ENCODE data around the gene MAJIN.

The MAJIN gene

GRCh38 chr11:64967375-64967774 lies 4.5 kb downstream of the MAJIN start:
- Histone ChIP-seq H3K36me3 (replicated peaks in 1 of 2; ENCODE audit: control insufficient read depth in 2 of 2, insufficient read depth in 2 of 2, low read length in 2 of 2) (no peaks in the 10 kb centered on the region), H4K91ac (ENCODE audit: low read depth, low read length, poor library complexity) (no peak overlapping the region), H2AK5ac (ENCODE audit: low read depth, low read length) (no peak overlapping the region), H4K8ac (ENCODE audit: low read depth, low read length) (no peak overlapping the region), H3K79me1 (ENCODE audit: low read depth, low read length) (no peaks in the 10 kb centered on the region), H2AFZ (ENCODE audit: low read length) (no peak overlapping the region), H3K27ac (replicated peaks; ENCODE audit: low read length) (no peak overlapping the region), H2BK12ac (ENCODE audit: low read length) (no peak overlapping the region), H3K4me3 (ENCODE audit: low read length in 2 of 2) (no peak overlapping the region), H2BK5ac (ENCODE audit: low read length) (no peak overlapping the region), H3K18ac (ENCODE audit: low read length) (no peak overlapping the region), H2BK120ac (ENCODE audit: low read depth, low read length) (no peak overlapping the region), H3K27me3 (ENCODE audit: control insufficient read depth in 3 of 3, insufficient read depth in 3 of 3, low read depth in 1 of 3, low read length in 3 of 3) (peaks cover 0 to 6% (median 5%) of the 10 kb centered on the region in 3 experiments), H3K23ac (ENCODE audit: low read depth, low read length, poor library complexity) (no peak overlapping the region), H3K14ac (ENCODE audit: low read length) (no peak overlapping the region), H3K9me3 (replicated peaks in 1 of 2; ENCODE audit: control insufficient read depth in 2 of 2, insufficient read depth in 1 of 2, low read depth in 1 of 2, low read length in 2 of 2) (peaks cover 0 to 4% of the 10 kb centered on the region in 2 donors), H3K4ac (ENCODE audit: low read length) (no peak overlapping the region), H2BK15ac (ENCODE audit: low read length) (no peak overlapping the region), H3K4me2 (ENCODE audit: insufficient read depth, low read length, poor library complexity, severe bottlenecking) (no peak overlapping the region), H3K4me1 (ENCODE audit: control insufficient read depth in 2 of 2, insufficient read depth in 1 of 2, low read depth in 1 of 2, low read length in 2 of 2) (no peaks in the 10 kb centered on the region), H3K9ac (ENCODE audit: low read depth, low read length, poor library complexity) (no peak overlapping the region)
- no peak for DNase-seq (ENCODE audit: low spot score)
- no CpG with 5 or more reads among the region's 3 CpGs for WGBS, 2 donors (ENCODE audit: extremely low coverage in 2 of 2, insufficient read length in 2 of 2, insufficient replicate concordance in 1 of 2)

DNA sequence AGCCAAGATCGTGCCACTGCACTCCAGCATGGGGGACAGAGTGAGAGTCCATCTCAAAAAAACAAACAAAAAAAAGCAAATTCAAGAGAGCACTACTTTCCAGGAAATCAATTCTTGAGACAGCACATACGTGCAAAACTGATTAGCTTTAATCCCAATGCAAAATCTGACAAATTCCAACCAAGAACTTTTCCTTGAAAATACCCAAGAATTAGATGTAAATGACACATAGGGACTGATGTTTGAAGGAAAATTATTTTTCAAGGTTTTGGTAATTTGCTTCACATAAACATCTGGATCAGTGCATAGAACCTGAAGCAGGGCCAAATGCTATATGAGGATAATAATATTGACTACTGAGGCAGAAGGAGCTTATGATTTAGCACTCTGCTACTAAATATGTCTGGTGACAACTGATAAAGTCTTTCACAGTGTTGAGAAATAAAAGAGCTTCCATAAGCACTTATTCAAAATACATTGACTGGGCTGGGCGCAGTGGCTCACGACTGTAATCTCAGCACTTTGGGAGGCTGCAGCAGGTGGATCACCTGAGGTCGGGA lies 8.8 kb downstream of the MAJIN start:
- DNase-seq (ENCODE audit: low spot score), result no peak
- WGBS, 2 donors (ENCODE audit: extremely low coverage in 2 of 2, insufficient read length in 2 of 2, insufficient replicate concordance in 1 of 2), result no CpG with 5 or more reads among the region's 5 CpGs
- Histone ChIP-seq H2BK15ac (ENCODE audit: low read length) (no peak overlapping the region), H2BK5ac (ENCODE audit: low read length) (no peak overlapping the region), H4K91ac (ENCODE audit: low read depth, low read length, poor library complexity) (no peak overlapping the region), H4K8ac (ENCODE audit: low read depth, low read length) (no peak overlapping the region), H2AK5ac (ENCODE audit: low read depth, low read length) (no peak overlapping the region), H2AFZ (ENCODE audit: low read length) (no peak overlapping the region), H3K23ac (ENCODE audit: low read depth, low read length, poor library complexity) (no peak overlapping the region), H3K9ac (ENCODE audit: low read depth, low read length, poor library complexity) (no peak overlapping the region), H3K36me3 (replicated peaks in 1 of 2; ENCODE audit: control insufficient read depth in 2 of 2, insufficient read depth in 2 of 2, low read length in 2 of 2) (no peaks in the 10 kb centered on the region), H3K9me3 (replicated peaks in 1 of 2; ENCODE audit: control insufficient read depth in 2 of 2, insufficient read depth in 1 of 2, low read depth in 1 of 2, low read length in 2 of 2) (no peaks in the 10 kb centered on the region), H3K18ac (ENCODE audit: low read length) (no peak overlapping the region), H3K79me1 (ENCODE audit: low read depth, low read length) (no peaks in the 10 kb centered on the region), H3K27me3 (ENCODE audit: control insufficient read depth in 3 of 3, insufficient read depth in 3 of 3, low read depth in 1 of 3, low read length in 3 of 3) (no peaks in the 10 kb centered on the region), H3K14ac (ENCODE audit: low read length) (no peak overlapping the region), H3K4me2 (ENCODE audit: insufficient read depth, low read length, poor library complexity, severe bottlenecking) (no peak overlapping the region), H3K4me1 (ENCODE audit: control insufficient read depth in 2 of 2, insufficient read depth in 1 of 2, low read depth in 1 of 2, low read length in 2 of 2) (no peaks in the 10 kb centered on the region), H2BK120ac (ENCODE audit: low read depth, low read length) (no peak overlapping the region), H3K27ac (replicated peaks; ENCODE audit: low read length) (no peak overlapping the region), H3K4ac (ENCODE audit: low read length) (no peak overlapping the region), H3K4me3 (ENCODE audit: low read length in 2 of 2) (no peak overlapping the region), H2BK12ac (ENCODE audit: low read length) (no peak overlapping the region)

- no peak overlapping the region for H2BK12ac ChIP-seq (ENCODE audit: low read length)
- H3K79me1 ChIP-seq (ENCODE audit: low read depth, low read length), result no peaks in the 10 kb centered on the region
- H3K4me2 ChIP-seq (ENCODE audit: insufficient read depth, low read length, poor library complexity, severe bottlenecking), result no peak overlapping the region
- H3K27ac ChIP-seq (replicated peaks; ENCODE audit: low read length), result no peak overlapping the region
- no peaks in the 10 kb centered on the region for H3K4me1 ChIP-seq (ENCODE audit: control insufficient read depth in 2 of 2, insufficient read depth in 1 of 2, low read depth in 1 of 2, low read length in 2 of 2)
- no CpG with 5 or more reads among the region's 4 CpGs for WGBS, 2 donors (ENCODE audit: extremely low coverage in 2 of 2, insufficient read length in 2 of 2, insufficient replicate concordance in 1 of 2)
- H3K4ac ChIP-seq (ENCODE audit: low read length), result no peak overlapping the region
- H3K27me3 ChIP-seq (ENCODE audit: control insufficient read depth in 3 of 3, insufficient read depth in 3 of 3, low read depth in 1 of 3, low read length in 3 of 3), result no peaks in the 10 kb centered on the region
- H2BK15ac ChIP-seq (ENCODE audit: low read length), result no peak overlapping the region
- no peaks in the 10 kb centered on the region for H3K9me3 ChIP-seq (replicated peaks in 1 of 2; ENCODE audit: control insufficient read depth in 2 of 2, insufficient read depth in 1 of 2, low read depth in 1 of 2, low read length in 2 of 2)
- DNase-seq (ENCODE audit: low spot score), result no peak
- no peak overlapping the region for H3K4me3 ChIP-seq (ENCODE audit: low read length in 2 of 2)
- no peak overlapping the region for H3K18ac ChIP-seq (ENCODE audit: low read length)
- no peak overlapping the region for H4K91ac ChIP-seq (ENCODE audit: low read depth, low read length, poor library complexity)
- H3K23ac ChIP-seq (ENCODE audit: low read depth, low read length, poor library complexity), result no peak overlapping the region
- no peaks in the 10 kb centered on the region for H3K36me3 ChIP-seq (replicated peaks in 1 of 2; ENCODE audit: control insufficient read depth in 2 of 2, insufficient read depth in 2 of 2, low read length in 2 of 2)
- no peak overlapping the region for H3K9ac ChIP-seq (ENCODE audit: low read depth, low read length, poor library complexity)
- no peak overlapping the region for H2AFZ ChIP-seq (ENCODE audit: low read length)
- H2BK5ac ChIP-seq (ENCODE audit: low read length), result no peak overlapping the region
- H4K8ac ChIP-seq (ENCODE audit: low read depth, low read length), result no peak overlapping the region
- no peak overlapping the region for H2AK5ac ChIP-seq (ENCODE audit: low read depth, low read length)
- H3K14ac ChIP-seq (ENCODE audit: low read length), result no peak overlapping the region
- no peak overlapping the region for H2BK120ac ChIP-seq (ENCODE audit: low read depth, low read length)
Measured at GRCh38 chr11:64960719-64961118, 11.2 kb downstream of the MAJIN start.

GRCh38 chr11:64959498-64959897 lies 12.4 kb downstream of the MAJIN start:
- no CpG with 5 or more reads among the region's 3 CpGs for WGBS, 2 donors (ENCODE audit: extremely low coverage in 2 of 2, insufficient read length in 2 of 2, insufficient replicate concordance in 1 of 2)
- H3K4me3 ChIP-seq (ENCODE audit: low read length in 2 of 2), result no peak overlapping the region

More at GRCh38 chr11:64959498-64959897, 12.4 kb downstream of the MAJIN start:
- no peaks in the 10 kb centered on the region for H3K9me3 ChIP-seq (replicated peaks in 1 of 2; ENCODE audit: control insufficient read depth in 2 of 2, insufficient read depth in 1 of 2, low read depth in 1 of 2, low read length in 2 of 2)
- H3K27me3 ChIP-seq (ENCODE audit: control insufficient read depth in 3 of 3, insufficient read depth in 3 of 3, low read depth in 1 of 3, low read length in 3 of 3), result peaks cover 0 to 8% (median 0%) of the 10 kb centered on the region in 3 experiments
- H4K8ac ChIP-seq (ENCODE audit: low read depth, low read length), result no peak overlapping the region
- no peak overlapping the region for H3K4me2 ChIP-seq (ENCODE audit: insufficient read depth, low read length, poor library complexity, severe bottlenecking)
- H3K18ac ChIP-seq (ENCODE audit: low read length), result no peak overlapping the region
- no peak overlapping the region for H3K4ac ChIP-seq (ENCODE audit: low read length)
- H4K91ac ChIP-seq (ENCODE audit: low read depth, low read length, poor library complexity), result no peak overlapping the region
- no peak overlapping the region for H3K23ac ChIP-seq (ENCODE audit: low read depth, low read length, poor library complexity)
- H2AFZ ChIP-seq (ENCODE audit: low read length), result no peak overlapping the region
- H2BK12ac ChIP-seq (ENCODE audit: low read length), result no peak overlapping the region
- H3K4me1 ChIP-seq (ENCODE audit: control insufficient read depth in 2 of 2, insufficient read depth in 1 of 2, low read depth in 1 of 2, low read length in 2 of 2), result no peaks in the 10 kb centered on the region
- H2BK5ac ChIP-seq (ENCODE audit: low read length), result no peak overlapping the region
- no peak overlapping the region for H3K14ac ChIP-seq (ENCODE audit: low read length)
- no peak overlapping the region for H2BK120ac ChIP-seq (ENCODE audit: low read depth, low read length)
- no peak overlapping the region for H2BK15ac ChIP-seq (ENCODE audit: low read length)
- no peak overlapping the region for H2AK5ac ChIP-seq (ENCODE audit: low read depth, low read length)
- DNase-seq (ENCODE audit: low spot score), result no peak
- H3K79me1 ChIP-seq (ENCODE audit: low read depth, low read length), result no peaks in the 10 kb centered on the region
- H3K36me3 ChIP-seq (replicated peaks in 1 of 2; ENCODE audit: control insufficient read depth in 2 of 2, insufficient read depth in 2 of 2, low read length in 2 of 2), result no peaks in the 10 kb centered on the region
- H3K9ac ChIP-seq (ENCODE audit: low read depth, low read length, poor library complexity), result no peak overlapping the region
- no peak overlapping the region for H3K27ac ChIP-seq (replicated peaks; ENCODE audit: low read length)
